Thymus (tissue), 11 donors: ENCODE measurements around the gene CYB561. TPM values are rescaled to one million over a fixed set of nuclear protein-coding genes. Genes with fewer than 3 reads are reported as not detected.

Source experiments
- DNase-seq, 9 donors: peaks; one replicate each; pipeline ENCODE4 v3.0.0-alpha.2; 2013; ENCODE audit warnings: low spot score in 9 of 9, low read depth in 6 of 9, missing footprints in 1 of 9
- H3K27ac ChIP-seq, 2 donors: one replicate each; pipeline ENCODE4 v1.5.1; 2013; ENCODE audit warnings: control low read depth in 1 of 2, low read depth in 1 of 2, low read length in 1 of 2, mild to moderate bottlenecking in 1 of 2, moderate library complexity in 1 of 2
- H3K27me3 ChIP-seq, 2 donors: one replicate each; pipeline ENCODE4 v1.5.1; 2013; ENCODE audit warnings: low read length in 1 of 2; ENCODE audit not compliant: control insufficient read depth in 2 of 2, insufficient read depth in 1 of 2
- H3K36me3 ChIP-seq, 2 donors: one replicate each; pipeline ENCODE4 v1.5.1; 2013; ENCODE audit warnings: low read length in 1 of 2, mild to moderate bottlenecking in 1 of 2, moderate library complexity in 1 of 2; ENCODE audit not compliant: control insufficient read depth in 2 of 2, insufficient read depth in 2 of 2
- H3K4me1 ChIP-seq, 2 donors: one replicate each; pipeline ENCODE4 v1.5.1; 2013; ENCODE audit warnings: low read length in 2 of 2; ENCODE audit not compliant: control insufficient read depth in 2 of 2, insufficient read depth in 2 of 2
- H3K4me3 ChIP-seq, 2 donors: one replicate each; pipeline ENCODE4 v1.5.1; 2013; ENCODE audit warnings: low read length in 2 of 2, control low read depth in 1 of 2, mild to moderate bottlenecking in 1 of 2
- H3K9me3 ChIP-seq, 2 donors: one replicate each; pipeline ENCODE4 v1.5.1; 2013; ENCODE audit warnings: low read length in 1 of 2, mild to moderate bottlenecking in 1 of 2; ENCODE audit not compliant: control insufficient read depth in 2 of 2, insufficient read depth in 1 of 2
- WGBS: extraction: QIAGEN DNeasy Blood & Tissue Kit; methylation state at CpG from one replicate; pipeline ENCODE4 v1.1.7; 2013; 5-methylcytosine and 5-hydroxymethylcytosine counted together
- polyA plus RNA-seq: library from polyadenylated mRNA; stranded (reverse); fragments of 200-250 nt; gene quantifications from one replicate; pipeline ENCODE4 v1.2.3, GENCODE V29; 2013
- total RNA-seq: library from RNA; stranded (reverse); fragments of 120-200 nt; gene quantifications from one replicate; pipeline ENCODE4 v1.2.4, GENCODE V29; 2013
- donor health status: healthy.

Gene CYB561
- total and polyA plus RNA-seq, 2 donors, result 2.6 to 7.8 TPM

DNA sequence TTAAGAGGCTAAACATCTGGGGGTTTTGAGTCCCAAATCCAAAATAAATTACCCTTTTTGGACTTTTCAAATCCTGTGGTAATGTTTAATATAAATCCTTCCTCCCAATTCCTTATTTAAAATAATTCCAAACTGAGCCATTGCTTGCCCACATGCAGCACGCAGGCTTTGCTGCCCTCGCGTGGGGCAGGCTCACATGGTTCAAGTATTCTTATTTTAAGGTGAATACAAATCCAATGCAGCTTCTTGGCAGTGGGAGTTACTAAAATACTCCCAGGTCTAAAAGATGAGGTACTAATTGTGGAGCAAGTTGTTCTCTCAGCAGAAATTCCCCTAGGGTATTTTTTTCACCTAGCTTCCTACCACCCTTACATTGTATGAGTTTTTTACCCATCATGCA lies 33.0 kb downstream of the CYB561 start:
- Histone ChIP-seq H3K27me3 (no peaks in the 10 kb centered on the region), H3K27ac (no peak overlapping the region), H3K4me1 (no peaks in the 10 kb centered on the region), H3K9me3 (no peaks in the 10 kb centered on the region), H3K4me3 (no peak overlapping the region), H3K36me3 (peaks cover 3 to 8% of the 10 kb centered on the region in 2 donors)
- WGBS, result 98% methylated on average over 3 of the region's 3 CpGs
- no peak for DNase-seq

DNA sequence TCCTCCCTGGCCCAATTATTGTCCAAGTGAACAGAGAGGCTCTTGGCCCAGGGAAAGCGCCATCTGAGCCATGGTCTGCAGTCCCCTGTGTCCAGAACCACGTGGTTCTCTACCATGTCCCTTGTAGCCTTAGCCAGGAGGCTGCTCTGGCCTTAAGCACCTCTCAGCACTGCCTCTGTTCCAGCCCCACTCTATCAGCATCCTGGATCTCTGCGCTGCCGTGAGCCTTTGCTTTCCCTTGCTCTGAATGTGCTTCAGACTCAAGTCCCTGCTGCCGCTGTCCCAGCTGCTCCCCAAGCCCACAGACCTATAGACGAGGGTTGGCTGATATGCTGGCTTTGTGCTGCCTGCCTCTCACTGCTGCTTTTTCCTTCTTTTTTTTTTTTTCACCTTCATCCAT lies 33.9 kb downstream of the CYB561 start:
- no peaks in the 10 kb centered on the region for H3K4me1 ChIP-seq
- H3K27ac ChIP-seq, result no peak overlapping the region
- no peak overlapping the region for H3K4me3 ChIP-seq
- H3K27me3 ChIP-seq, result no peaks in the 10 kb centered on the region
- no peak for DNase-seq
- peaks cover 3 to 8% of the 10 kb centered on the region in 2 donors for H3K36me3 ChIP-seq
- WGBS, result 97% methylated on average over 6 of the region's 6 CpGs
- no peaks in the 10 kb centered on the region for H3K9me3 ChIP-seq

DNA sequence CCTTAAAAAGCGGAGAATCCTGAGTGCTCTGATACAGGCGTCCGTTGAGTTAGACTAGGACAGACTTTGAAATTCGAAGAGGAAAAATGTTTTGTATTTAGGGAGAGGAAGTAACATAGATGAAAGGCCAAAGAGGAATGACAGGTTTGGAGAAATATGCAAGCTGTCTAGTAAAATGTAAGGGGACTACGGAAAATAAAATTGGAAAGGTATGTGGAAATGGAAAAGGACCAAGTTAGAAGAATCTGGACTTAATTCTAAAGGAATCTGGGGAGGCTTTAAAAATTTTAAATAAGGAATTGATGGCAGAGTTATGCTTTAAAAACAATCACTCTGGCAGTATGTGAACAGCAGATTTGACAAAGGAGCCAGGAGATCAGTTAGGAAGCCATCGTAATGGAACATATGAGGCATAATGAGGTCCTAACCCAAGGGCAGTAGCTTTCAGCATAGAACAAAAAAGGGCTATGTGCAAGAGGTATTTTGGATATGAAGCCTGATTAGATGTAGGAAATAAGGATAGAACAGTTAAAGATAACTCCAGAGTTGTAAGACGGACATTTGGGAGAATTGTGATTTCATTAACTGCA lies 38.3 kb downstream of the CYB561 start:
- 98% methylated on average over 7 of the region's 7 CpGs for WGBS
- no peaks in the 10 kb centered on the region for H3K27me3 ChIP-seq
- no peaks in the 10 kb centered on the region for H3K9me3 ChIP-seq
- no peak overlapping the region for H3K27ac ChIP-seq
- H3K4me1 ChIP-seq, result no peaks in the 10 kb centered on the region
- peaks cover 0 to 3% of the 10 kb centered on the region in 2 donors for H3K36me3 ChIP-seq
- no peak for DNase-seq
- H3K4me3 ChIP-seq, result no peak overlapping the region

DNA sequence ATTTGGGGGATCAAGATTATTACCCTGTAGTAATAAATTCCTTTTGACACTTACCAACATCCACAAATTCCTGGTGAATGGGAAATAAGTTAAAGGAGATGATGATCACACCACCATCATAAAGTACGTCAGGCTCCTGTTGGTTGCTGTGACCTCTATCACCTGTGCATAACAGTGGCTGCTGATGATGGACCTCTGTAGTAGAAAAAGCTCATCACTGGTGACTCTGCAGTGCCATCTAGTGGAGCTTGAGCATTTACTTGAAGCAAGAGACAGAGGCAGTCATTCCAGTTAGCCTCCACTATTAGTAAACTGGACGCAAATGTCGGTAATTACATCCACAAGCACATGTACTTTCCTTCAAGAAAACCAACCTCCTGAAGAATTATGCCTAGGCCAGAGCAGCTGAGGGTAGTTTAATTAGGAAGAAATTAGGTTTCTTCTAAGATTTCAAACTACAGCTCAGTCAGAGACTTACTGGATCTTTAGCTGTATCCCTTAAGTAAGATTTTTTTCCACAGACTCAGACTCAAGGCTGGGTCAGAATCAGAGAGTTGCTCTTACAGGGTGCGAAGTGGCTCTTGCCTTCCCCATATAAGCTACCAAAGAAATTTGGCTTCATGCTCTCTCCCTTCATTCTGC lies 39.3 kb downstream of the CYB561 start:
- H3K36me3 ChIP-seq, result peaks cover 0 to 1% of the 10 kb centered on the region in 2 donors
- H3K4me1 ChIP-seq, result no peaks in the 10 kb centered on the region
- 77% methylated on average over 4 of the region's 4 CpGs for WGBS
- no peak overlapping the region for H3K27ac ChIP-seq
- peak; percentile 32 to 89 (median 78) for DNase-seq
- H3K9me3 ChIP-seq, result no peaks in the 10 kb centered on the region
- H3K27me3 ChIP-seq, result no peaks in the 10 kb centered on the region
- H3K4me3 ChIP-seq, result no peak overlapping the region

DNA sequence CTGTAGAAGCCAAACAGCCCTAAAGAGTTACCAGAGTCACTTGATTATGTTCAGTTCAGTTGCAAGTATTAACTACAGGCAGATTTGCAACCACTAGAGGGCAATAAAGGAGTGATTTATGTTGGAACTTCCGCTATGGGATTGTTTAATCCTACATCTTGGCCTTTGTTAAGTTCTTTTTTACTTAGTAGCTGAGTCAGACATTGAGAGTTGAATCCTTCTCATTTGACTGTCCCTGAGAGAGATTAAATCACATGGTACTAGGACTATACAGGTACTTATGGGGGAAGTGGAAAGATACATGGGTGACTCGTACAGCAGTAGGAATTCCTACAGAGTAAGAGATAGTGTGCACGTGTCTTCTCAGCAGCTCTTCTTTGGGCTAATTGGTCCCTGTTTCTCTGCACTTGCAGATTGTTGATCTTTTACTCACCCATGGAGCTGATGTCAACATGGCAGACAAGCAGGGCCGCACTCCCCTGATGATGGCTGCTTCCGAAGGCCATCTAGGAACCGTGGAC lies 40.3 kb downstream of the CYB561 start:
- Histone ChIP-seq H3K9me3 (no peaks in the 10 kb centered on the region), H3K36me3 (peaks cover 0 to 3% of the 10 kb centered on the region in 2 donors), H3K27ac (no peak overlapping the region), H3K4me1 (no peaks in the 10 kb centered on the region), H3K4me3 (no peak overlapping the region), H3K27me3 (no peaks in the 10 kb centered on the region)
- 92% methylated on average over 6 of the region's 6 CpGs for WGBS
- DNase-seq, result peak in 5 of 9 donors; percentile 20 to 69 (median 38)

DNA sequence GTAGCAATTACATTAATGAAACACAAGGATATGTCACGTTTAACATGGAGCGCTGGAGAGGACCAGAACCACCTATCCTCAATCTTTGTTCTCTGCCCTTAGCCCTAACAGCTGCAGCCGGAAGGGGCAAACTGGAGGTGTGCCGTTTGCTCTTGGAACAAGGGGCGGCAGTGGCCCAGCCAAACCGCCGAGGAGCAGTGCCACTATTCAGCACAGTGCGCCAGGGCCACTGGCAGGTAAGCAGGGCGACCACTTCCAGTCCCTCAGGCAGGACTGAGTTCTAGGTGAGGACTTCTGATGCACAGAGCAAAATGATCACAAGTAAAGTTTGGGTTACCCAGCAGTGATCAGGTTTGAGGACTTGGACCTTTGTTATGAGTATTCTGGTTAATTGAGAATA lies 41.1 kb downstream of the CYB561 start:
- Histone ChIP-seq H3K27me3 (no peaks in the 10 kb centered on the region), H3K36me3 (peaks cover 0 to 3% of the 10 kb centered on the region in 2 donors), H3K4me3 (no peak overlapping the region), H3K4me1 (no peaks in the 10 kb centered on the region), H3K27ac (no peak overlapping the region), H3K9me3 (no peaks in the 10 kb centered on the region)
- DNase-seq, result no peak
- WGBS, result 98% methylated on average over 9 of the region's 9 CpGs

DNA sequence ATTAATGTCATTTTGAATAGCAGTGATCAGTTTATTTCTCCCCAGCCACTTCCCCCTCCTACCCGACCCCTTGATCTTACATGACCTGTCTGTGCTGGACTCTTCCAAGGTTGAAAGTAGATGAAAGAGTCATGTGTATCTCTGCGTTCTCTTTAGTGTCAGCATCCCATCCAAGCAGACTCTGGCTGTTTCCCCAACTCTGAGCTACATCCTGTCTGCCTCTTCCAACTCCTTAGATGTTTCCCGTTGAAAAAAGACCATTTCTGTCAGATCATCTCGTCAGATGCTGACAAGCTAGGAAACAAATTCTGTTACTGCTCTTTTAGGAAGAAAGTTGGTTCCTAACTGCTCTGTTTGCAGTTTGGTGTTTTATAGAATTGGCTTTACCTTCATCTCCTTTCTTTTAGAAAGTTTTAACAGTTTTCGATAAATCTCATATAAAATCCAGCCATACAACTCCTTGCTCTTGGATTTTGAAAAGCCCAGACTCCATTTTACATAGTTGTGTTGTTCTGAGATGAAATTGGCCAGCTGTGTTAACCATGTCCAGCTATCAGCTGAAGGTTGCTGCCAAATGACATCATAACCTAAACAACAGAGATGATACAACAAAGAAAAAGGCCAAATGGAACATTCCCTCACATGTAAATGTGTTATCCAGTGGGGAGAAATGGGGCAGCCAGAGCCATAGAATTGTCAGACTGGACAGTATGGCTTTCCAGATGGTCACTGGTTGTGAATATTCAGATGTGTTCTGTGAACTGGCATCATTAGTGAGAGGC lies 43.5 kb downstream of the CYB561 start:
- Histone ChIP-seq H3K9me3 (no peaks in the 10 kb centered on the region), H3K36me3 (peaks cover 0 to 3% of the 10 kb centered on the region in 2 donors), H3K27me3 (no peaks in the 10 kb centered on the region), H3K27ac (no peak overlapping the region), H3K4me3 (no peak overlapping the region), H3K4me1 (no peaks in the 10 kb centered on the region)
- no peak for DNase-seq
- WGBS, result 97% methylated on average over 5 of the region's 5 CpGs

DNA sequence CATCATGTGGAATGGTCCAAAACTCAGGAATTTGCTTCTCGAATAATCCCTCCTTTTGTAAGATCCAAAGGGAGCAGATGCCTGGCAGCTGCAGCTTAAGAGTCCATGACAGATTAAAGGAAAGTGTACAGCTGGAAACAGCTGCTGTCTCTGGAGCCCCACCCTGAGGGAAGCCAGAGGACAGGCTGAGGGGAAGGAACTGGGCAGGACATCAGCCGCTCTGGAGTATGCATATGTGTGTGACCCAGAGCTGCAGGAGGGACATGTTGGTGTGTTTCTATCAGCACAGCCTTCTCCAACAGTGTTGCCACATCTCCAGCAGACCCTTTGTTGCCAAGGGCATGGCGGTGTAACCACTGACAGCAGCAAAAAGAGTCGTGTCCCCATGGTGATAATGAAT lies 46.2 kb downstream of the CYB561 start:
- no peak for DNase-seq
- Histone ChIP-seq H3K36me3 (peaks cover 3 to 7% of the 10 kb centered on the region in 2 donors), H3K9me3 (no peaks in the 10 kb centered on the region), H3K27me3 (no peaks in the 10 kb centered on the region), H3K4me1 (no peaks in the 10 kb centered on the region), H3K4me3 (no peak overlapping the region), H3K27ac (no peak overlapping the region)
- WGBS, result 96% methylated on average over 4 of the region's 4 CpGs

DNA sequence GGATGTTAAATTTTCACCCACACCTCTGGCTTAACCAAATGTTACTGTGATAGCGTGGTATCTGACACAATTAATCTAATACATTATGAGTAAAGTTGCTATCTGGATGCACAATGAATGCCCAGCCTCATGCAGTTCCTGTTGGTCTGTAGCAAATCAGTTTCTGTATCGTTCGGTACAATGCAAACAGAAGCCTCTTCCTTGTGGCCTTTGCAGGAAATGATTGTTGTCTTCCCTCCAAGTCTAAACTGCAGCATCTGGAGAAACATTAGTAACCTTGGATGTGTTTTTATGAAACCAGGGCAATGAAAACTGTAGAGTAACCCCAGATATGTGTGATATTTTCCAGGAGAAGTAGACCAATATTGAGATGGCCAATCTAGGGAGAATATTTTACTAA lies 46.8 kb downstream of the CYB561 start:
- no peak for DNase-seq
- H3K27me3 ChIP-seq, result no peaks in the 10 kb centered on the region
- H3K4me1 ChIP-seq, result no peaks in the 10 kb centered on the region
- peaks cover 3 to 7% of the 10 kb centered on the region in 2 donors for H3K36me3 ChIP-seq
- H3K4me3 ChIP-seq, result no peak overlapping the region
- H3K9me3 ChIP-seq, result no peaks in the 10 kb centered on the region
- 31% methylated on average over 3 of the region's 3 CpGs for WGBS
- no peak overlapping the region for H3K27ac ChIP-seq
